Prostate gland (tissue), 2 donors: ENCODE data around the gene SBDS.
"Not testable (repeated sequence)": the region's sequence is repeated elsewhere in the genome, so short reads cannot be mapped to it uniquely, and the experiment has no call there.

Source experiments
- POLR2AphosphoS5 ChIP-seq: sonication (generic); formaldehyde crosslinking; IDR thresholded peaks from one replicate; pipeline ENCODE4 v1.6.1; 2017; ENCODE audit warnings: antibody characterized with exemption
- TF ChIP-seq, protein P1 (sequence below), 4 experiments: fragments of 200-600 bp in 2 of 4; fragments of 450-650 bp in 2 of 4; sonication (generic) in 2 of 4; IDR thresholded peaks; 1 replicate in 3 of 4; 2 replicates in 1 of 4; pipeline ENCODE4 v1.5.1; 2016 to 2019; ENCODE audit warnings: antibody characterized with exemption in 4 of 4, mild to moderate bottlenecking in 2 of 4, moderate library complexity in 2 of 4

- TF ChIP-seq, protein P1, sequence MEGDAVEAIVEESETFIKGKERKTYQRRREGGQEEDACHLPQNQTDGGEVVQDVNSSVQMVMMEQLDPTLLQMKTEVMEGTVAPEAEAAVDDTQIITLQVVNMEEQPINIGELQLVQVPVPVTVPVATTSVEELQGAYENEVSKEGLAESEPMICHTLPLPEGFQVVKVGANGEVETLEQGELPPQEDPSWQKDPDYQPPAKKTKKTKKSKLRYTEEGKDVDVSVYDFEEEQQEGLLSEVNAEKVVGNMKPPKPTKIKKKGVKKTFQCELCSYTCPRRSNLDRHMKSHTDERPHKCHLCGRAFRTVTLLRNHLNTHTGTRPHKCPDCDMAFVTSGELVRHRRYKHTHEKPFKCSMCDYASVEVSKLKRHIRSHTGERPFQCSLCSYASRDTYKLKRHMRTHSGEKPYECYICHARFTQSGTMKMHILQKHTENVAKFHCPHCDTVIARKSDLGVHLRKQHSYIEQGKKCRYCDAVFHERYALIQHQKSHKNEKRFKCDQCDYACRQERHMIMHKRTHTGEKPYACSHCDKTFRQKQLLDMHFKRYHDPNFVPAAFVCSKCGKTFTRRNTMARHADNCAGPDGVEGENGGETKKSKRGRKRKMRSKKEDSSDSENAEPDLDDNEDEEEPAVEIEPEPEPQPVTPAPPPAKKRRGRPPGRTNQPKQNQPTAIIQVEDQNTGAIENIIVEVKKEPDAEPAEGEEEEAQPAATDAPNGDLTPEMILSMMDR (IDR thresholded peaks at IDR 0.05) = not testable (repeated sequence)
- not testable (repeated sequence) for TF ChIP-seq POLR2AphosphoS5
Observed at GRCh38 chr7:67017971-67018370, 22.6 kb upstream of the SBDS start.
